Heart left ventricle (tissue), 16 donors: Measurements from ENCODE around the gene KLHL22. TPM values are rescaled to one million over a fixed set of nuclear protein-coding genes. Genes with fewer than 3 reads are reported as not detected.

Experiments
- ATAC-seq, 4 donors: fragments of 200-7000 bp; cut with Tn5 transposase; one replicate each; pipeline ENCODE4 v1.9.1; 2020 to 2022; ENCODE audit warnings: moderate library complexity in 4 of 4, mild to moderate bottlenecking in 3 of 4, moderate number of reproducible peaks in 1 of 4
- DNase-seq, 5 donors: peaks; one replicate each; pipeline ENCODE4 v3.0.0-alpha.2; 2020
- H3K27ac ChIP-seq, 12 donors: fragments of 200-600 bp; sonication (generic) in 4 of 12; one replicate each; pipeline versions ENCODE4 v1.5.0 to v1.8.0; 2016 to 2022; ENCODE audit warnings: mild to moderate bottlenecking in 2 of 12
- H3K27me3 ChIP-seq, 9 donors: fragments of 200-600 bp; sonication (generic) in 2 of 9; one replicate each; pipeline versions ENCODE4 v1.5.1 to v1.8.0; 2016 to 2022; ENCODE audit warnings: mild to moderate bottlenecking in 3 of 9
- H3K36me3 ChIP-seq, 9 donors: fragments of 200-600 bp; sonication (generic) in 2 of 9; one replicate each; pipeline versions ENCODE4 v1.5.0 to v1.8.0; 2018 to 2022; ENCODE audit warnings: mild to moderate bottlenecking in 2 of 9
- H3K4me1 ChIP-seq, 12 donors: fragments of 200-600 bp; sonication (generic) in 4 of 12; one replicate each; pipeline versions ENCODE4 v1.5.0 to v1.8.0; 2016 to 2022; ENCODE audit warnings: mild to moderate bottlenecking in 3 of 12
- H3K4me3 ChIP-seq, 12 donors: fragments of 200-600 bp; sonication (generic) in 4 of 12; one replicate each; pipeline versions ENCODE4 v1.5.0 to v1.8.0; 2017 to 2022; ENCODE audit warnings: mild to moderate bottlenecking in 9 of 12, moderate library complexity in 4 of 12
- H3K9me3 ChIP-seq, 12 donors: fragments of 200-600 bp; sonication (generic) in 4 of 12; one replicate each; pipeline versions ENCODE4 v1.5.0 to v1.8.0; 2016 to 2022; ENCODE audit warnings: mild to moderate bottlenecking in 1 of 12
- CTCF ChIP-seq, 12 donors: fragments of 200-600 bp; sonication (generic) in 4 of 12; IDR thresholded peaks; one replicate each; pipeline versions ENCODE4 v1.5.0 to v1.8.0; 2018 to 2022; ENCODE audit warnings: antibody characterized with exemption in 12 of 12, mild to moderate bottlenecking in 5 of 12
- POLR2A ChIP-seq, 2 donors: fragments of 450-650 bp; IDR thresholded peaks; one replicate each; pipeline ENCODE4 v1.6.1; 2017; ENCODE audit warnings: antibody characterized with exemption in 2 of 2, mild to moderate bottlenecking in 2 of 2, moderate library complexity in 2 of 2
- WGBS, 4 donors: extraction: QIAGEN DNeasy Blood & Tissue Kit in 2 of 4; methylation state at CpG; one replicate each; pipeline versions ENCODE4 v1.1.5 to v1.1.7; 2013 to 2018; 5-methylcytosine and 5-hydroxymethylcytosine counted together
- intact Hi-C, 10 donors: fragments of 100-400 bp; cut with DNase I; formaldehyde crosslinking; loops; one replicate each; pipeline versions ENCODE4 v1.11.1 to v1.14.2; 2022
- polyA plus RNA-seq, 2 donors: library from polyadenylated mRNA; stranded (reverse); fragments of 200-250 nt; gene quantifications; one replicate each; pipeline ENCODE4 v1.2.3, GENCODE V29; 2013
- total RNA-seq, 9 donors: library from RNA; depleted of rRNA in 2 of 9; stranded (reverse); fragments of >200 nt in 2 of 9; fragmentation: NEBNext Ultra II Directional in 3 of 9; extraction: Animal tissue kit (Norgen Biotek cat#: 25700) in 3 of 9; gene quantifications; one replicate each; pipeline versions ENCODE4 v1.1.0 to v1.2.4, GENCODE V29; 2016 to 2023
- donor health status: ischemic (EF 13 %, LVEDD 7.1; RV severe dilation, severe dysfunction).
- donor health status: healthy with polysubstance abuse.
- donor health status: DM: no; HTN: yes; CAD: no.
- donor health status: DM: no; HTN: no; CAD: no.
- donor health status: ischemic (EF 25% LVEDD 6.9; RV normal size, moderate dysfunction).
- donor health status: ischemic (EF 25% LVEDD 5.7; RV mildly dilated, moderate dysfunction).
- donor health status: healthy.
- donor health status: DM: yes; HTN: yes; CAD: no.
- donor health status: ischemic (EF 35%, LVEDD 5.7; RV mildly dilated, moderate dysfunction).
- donor health status: nonischemic (EF 11% LVEDD 7.7; RV severe dilation, severe dysfunction).
- donor health status: DM: yes; HTN: yes; CAD: no.
- donor health status: PGD.
- donor health status: ischemic (EF 29% LVEDD 5.4; RV normal size, mild dysfunction).
- donor health status: nonischemic (EF 23%, LVEDD 6.1; RV moderate dilation, normal function).

KLHL22 gene
- total and polyA plus RNA-seq, 11 donors = 10.2 to 23.6 (median 16.8) TPM

GRCh38 chr22:20519558-20519957 is 24.0 kb upstream of the KLHL22 start:
- no peak for DNase-seq
- peaks cover 0 to 55% (median 27%) of the 10 kb centered on the region in 9 donors for H3K36me3 ChIP-seq
- 58 to 68% (median 61%) methylated on average over 4 of the region's 4 CpGs for WGBS, 4 donors
- no peaks in the 10 kb centered on the region for H3K27me3 ChIP-seq
- TF ChIP-seq POLR2A (IDR thresholded peaks at IDR 0.05) (no peak), CTCF (IDR thresholded peaks at IDR 0.05) (no peak)
- intact Hi-C loops = no loop called here
- H3K27ac ChIP-seq = peak overlapping the region in 1 of 12 donors; percentile 44
- no peak overlapping the region for H3K4me3 ChIP-seq
- ATAC-seq = no peak
- no peaks in the 10 kb centered on the region for H3K9me3 ChIP-seq
- H3K4me1 ChIP-seq = peaks cover 0 to 83% (median 48%) of the 10 kb centered on the region in 12 donors

GRCh38 chr22:20517841-20518592 is 22.4 kb upstream of the KLHL22 start:
- 86 to 89% (median 87%) methylated on average over 13 of the region's 13 CpGs for WGBS, 4 donors
- H3K27me3 ChIP-seq = no peaks in the 10 kb centered on the region
- H3K27ac ChIP-seq = peak overlapping the region in 1 of 12 donors; percentile 31
- DNase-seq (no peak), ATAC-seq (no peak)
- H3K9me3 ChIP-seq = no peaks in the 10 kb centered on the region
- intact Hi-C loops = no loop called here
- H3K36me3 ChIP-seq = peaks cover 0 to 67% (median 33%) of the 10 kb centered on the region in 9 donors
- TF ChIP-seq CTCF (IDR thresholded peaks at IDR 0.05) = no peak
- peaks cover 0 to 79% (median 43%) of the 10 kb centered on the region in 12 donors for H3K4me1 ChIP-seq
- no peak overlapping the region for H3K4me3 ChIP-seq

- DNase-seq = no peak
- ATAC-seq = no peak
- Histone ChIP-seq H3K4me3 (no peak overlapping the region), H3K9me3 (no peaks in the 10 kb centered on the region), H3K4me1 (peaks cover 0 to 73% (median 37%) of the 10 kb centered on the region in 12 donors), H3K36me3 (peaks cover 0 to 64% (median 33%) of the 10 kb centered on the region in 9 donors), H3K27ac (no peak overlapping the region), H3K27me3 (no peaks in the 10 kb centered on the region)
- intact Hi-C loops = no loop called here
- 34 to 68% (median 55%) methylated on average over 4 of the region's 4 CpGs for WGBS, 4 donors
- TF ChIP-seq CTCF (IDR thresholded peaks at IDR 0.05) = no peak
- no peak for TF ChIP-seq POLR2A (IDR thresholded peaks at IDR 0.05)
These were observed 21.8 kb upstream of the KLHL22 start for GRCh38 chr22:20517422-20517821.

GRCh38 chr22:20516399-20516798 is 20.8 kb upstream of the KLHL22 start:
- intact Hi-C loops = no loop called here
- peaks cover 0 to 58% (median 29%) of the 10 kb centered on the region in 9 donors for H3K36me3 ChIP-seq
- 78 to 91% (median 85%) methylated on average over 2 of the region's 2 CpGs for WGBS, 4 donors
- H3K4me1 ChIP-seq = peaks cover 0 to 67% (median 39%) of the 10 kb centered on the region in 12 donors
- no peak overlapping the region for H3K4me3 ChIP-seq
- TF ChIP-seq POLR2A (IDR thresholded peaks at IDR 0.05) = no peak
- TF ChIP-seq CTCF (IDR thresholded peaks at IDR 0.05) = no peak
- no peaks in the 10 kb centered on the region for H3K9me3 ChIP-seq
- no peak overlapping the region for H3K27ac ChIP-seq
- DNase-seq (no peak), ATAC-seq (no peak)
- no peaks in the 10 kb centered on the region for H3K27me3 ChIP-seq
